HepG2 (cell line): ENCODE data around the gene PMIS2. TPM values are rescaled to one million over a fixed set of nuclear protein-coding genes. Genes with fewer than 3 reads are reported as not detected.

Experiments
- SNAPC4 ChIP-seq: sonication (generic); formaldehyde crosslinking; IDR thresholded peaks from 2 replicates; pipeline ENCODE4 v1.4.0; 2020; ENCODE audit warnings: mild to moderate bottlenecking, missing genetic modification reagents
- TFE3 ChIP-seq: IDR thresholded peaks from 2 replicates; pipeline ENCODE4 v1.6.1; 2016
- THAP9 ChIP-seq: sonication (generic); formaldehyde crosslinking; IDR thresholded peaks from 2 replicates; pipeline ENCODE4; 2020; ENCODE audit warnings: missing genetic modification reagents, mild to moderate bottlenecking, borderline replicate concordance
- THRA ChIP-seq: sonication (generic); formaldehyde crosslinking; IDR thresholded peaks from 2 replicates; pipeline ENCODE4 v1.4.0; 2020; ENCODE audit warnings: missing genetic modification reagents, borderline replicate concordance
- U2AF1 ChIP-seq: fragments of 200-400 bp; formaldehyde crosslinking; optimal IDR thresholded peaks from 2 replicates; pipeline ENCODE3; 2017; ENCODE audit warnings: mild to moderate bottlenecking, low read depth, low read length
- ZNF646 ChIP-seq: sonication (generic); formaldehyde crosslinking; IDR thresholded peaks from 2 replicates; pipeline ENCODE4 v1.9.0; 2021; ENCODE audit warnings: mild to moderate bottlenecking, missing genetic modification reagents
- ZNF670 ChIP-seq: sonication (generic); formaldehyde crosslinking; IDR thresholded peaks from 2 replicates; pipeline ENCODE4 v1.8.0; 2022; ENCODE audit warnings: mild to moderate bottlenecking, missing genetic modification reagents, borderline replicate concordance
- ZNF678 ChIP-seq: sonication (generic); formaldehyde crosslinking; IDR thresholded peaks from 2 replicates; pipeline ENCODE4 v1.4.0; 2020; ENCODE audit warnings: mild to moderate bottlenecking, missing genetic modification reagents
- ZNF839 ChIP-seq: sonication (generic); formaldehyde crosslinking; IDR thresholded peaks from 2 replicates; pipeline ENCODE4 v1.4.0; 2020; ENCODE audit warnings: missing genetic modification reagents, mild to moderate bottlenecking, borderline replicate concordance
- polyA plus RNA-seq, 8 experiments: library from polyadenylated mRNA; depleted of rRNA in 3 of 8; stranded (reverse) in 7 of 8; unstranded in 1 of 8; fragments of >200 nt; fragmentation: Illumina TruSeq in 4 of 8; extraction: Trizol in 4 of 8; gene quantifications; 2 replicates each; pipeline versions ENCODE4 v1.2.1 to v1.2.3, GENCODE V29; 2011 to 2016; ENCODE audit warnings: low read depth in 4 of 8, missing spikeins in 1 of 8, mixed read lengths in 1 of 8; ENCODE audit not compliant: insufficient read depth in 1 of 8
- total RNA-seq, 5 experiments: library from RNA; depleted of rRNA; stranded (reverse); fragments of >200 nt; fragmentation: Illumina TruSeq; extraction: Trizol; gene quantifications; 2 replicates each; pipeline ENCODE4 v1.2.3, GENCODE V29; 2016; ENCODE audit warnings: low read depth in 1 of 5

The PMIS2 gene
- total and polyA plus RNA-seq, 2 of the 13 experiments (the other 11 are each of a cell fraction or from before 2014, with no cell fraction given): not detected

GRCh38 chr19:35628565-35629331 is 42.8 kb downstream of the PMIS2 start, which contains the start of gene RBM42 (continued):
- peak; percentile 74 for TF ChIP-seq THAP9 (CRISPR knock-in tag)
- TF ChIP-seq ZNF678 (CRISPR knock-in tag): no peak
- no peak for TF ChIP-seq SNAPC4 (CRISPR knock-in tag)
- TF ChIP-seq U2AF1: no peak
- TF ChIP-seq THRA: 0 out of 2 replicates have a peak, but pooled peaks have one; percentile 26
- TF ChIP-seq ZNF670 (CRISPR knock-in tag): peak; percentile 54; the same call in 1 of the 2 replicates
- no peak for TF ChIP-seq ZNF646 (CRISPR knock-in tag)
- TF ChIP-seq ZNF839 (CRISPR knock-in tag): no peak
- 0 out of 2 replicates have a peak, but pooled peaks have one; percentile 28 for TF ChIP-seq TFE3
